Sigmoid colon (tissue), 7 donors: ENCODE data around the gene ICE1. TPM values are rescaled to one million over a fixed set of nuclear protein-coding genes. Genes with fewer than 3 reads are reported as not detected.
"Not testable (repeated sequence)": the region's sequence is repeated elsewhere in the genome, so short reads cannot be mapped to it uniquely, and the experiment has no call there.

ENCODE experiments used
- DNase-seq: peaks from one replicate; pipeline ENCODE4 v3.0.0-alpha.2; 2019
- H3K27ac ChIP-seq, 4 donors: fragments of 200-600 bp; sonication (generic); one replicate each; pipeline ENCODE4 v1.5.1; 2016 to 2019; ENCODE audit warnings: mild to moderate bottlenecking in 1 of 4
- H3K27me3 ChIP-seq, 3 donors: fragments of 200-600 bp; sonication (generic); one replicate each; pipeline ENCODE4 v1.5.1; 2019; ENCODE audit warnings: mild to moderate bottlenecking in 1 of 3
- H3K36me3 ChIP-seq, 4 donors: fragments of 200-600 bp; sonication (generic); one replicate each; pipeline ENCODE4 v1.5.1; 2016 to 2019
- H3K4me1 ChIP-seq, 4 donors: fragments of 200-600 bp; sonication (generic); one replicate each; pipeline ENCODE4 v1.5.1; 2017 to 2019
- H3K4me3 ChIP-seq, 4 donors: fragments of 200-600 bp; sonication (generic); one replicate each; pipeline ENCODE4 v1.5.1; 2017 to 2019; ENCODE audit warnings: mild to moderate bottlenecking in 2 of 4, moderate library complexity in 1 of 4
- H3K9me3 ChIP-seq, 4 donors: fragments of 200-600 bp in 3 of 4; sonication (generic) in 3 of 4; one replicate each; pipeline versions ENCODE4 v1.5.1 to v1.6.1; 2013 to 2019
- CTCF ChIP-seq, 4 experiments: fragments of 450-650 bp in 3 of 4; fragments of 200-600 bp in 1 of 4; IDR thresholded peaks; one replicate each; pipeline ENCODE4 v1.5.1; 2016 to 2019; ENCODE audit warnings: antibody characterized with exemption in 4 of 4, mild to moderate bottlenecking in 3 of 4, moderate library complexity in 2 of 4
- EP300 ChIP-seq, 4 donors: sonication (generic); formaldehyde crosslinking; IDR thresholded peaks; one replicate each; pipeline ENCODE4 v1.6.1; 2017; ENCODE audit warnings: antibody characterized with exemption in 4 of 4
- POLR2A ChIP-seq, 2 donors: fragments of 450-650 bp; IDR thresholded peaks; one replicate each; pipeline ENCODE4 v1.6.1; 2016; ENCODE audit warnings: antibody characterized with exemption in 2 of 2, mild to moderate bottlenecking in 2 of 2, moderate library complexity in 2 of 2
- POLR2AphosphoS5 ChIP-seq, 4 donors: sonication (generic); formaldehyde crosslinking; IDR thresholded peaks; one replicate each; pipeline ENCODE4 v1.6.1; 2017; ENCODE audit warnings: antibody characterized with exemption in 4 of 4
- whole genome bisulfite sequencing, 2 donors: extraction: QIAGEN DNeasy Blood & Tissue Kit; methylation state at CpG; one replicate each; pipeline ENCODE4 v1.1.7; 2013; 5-methylcytosine and 5-hydroxymethylcytosine counted together
- intact Hi-C: fragments of 100-400 bp; cut with DNase I; formaldehyde crosslinking; loops from one replicate; pipeline ENCODE4 v1.15.1; 2023
- polyA plus RNA-seq, 3 donors: library from polyadenylated mRNA; stranded (reverse); fragments of 200-250 nt; gene quantifications; one replicate each; pipeline ENCODE4 v1.2.3, GENCODE V29; 2013
- total RNA-seq, 4 donors: library from RNA; depleted of rRNA; stranded (reverse); fragments of >200 nt; gene quantifications; one replicate each; pipeline ENCODE4 v1.1.0, GENCODE V29; 2016
- donor health status: healthy with polysubstance abuse.
- donor health status: Bipolar disorder and iron deficiency.
- donor health status: healthy.

Gene ICE1
- total and polyA plus RNA-seq, 7 donors: 4.4 to 32.6 (median 28.1) TPM

- H3K27me3 ChIP-seq, H3K36me3 ChIP-seq, H3K4me1 ChIP-seq, DNase-seq, H3K27ac ChIP-seq, intact Hi-C loops, H3K4me3 ChIP-seq, H3K9me3 ChIP-seq: not testable (repeated sequence)
- WGBS, 2 donors: 86 to 97% methylated on average over 8 of the region's 8 CpGs
These were observed 27.4 kb upstream of the ICE1 start for GRCh38 chr5:5395093-5395492.

GRCh38 chr5:5398071-5398470, 24.4 kb upstream of the ICE1 start:
- no peak for TF ChIP-seq POLR2AphosphoS5 (IDR thresholded peaks at IDR 0.05)
- no peak for TF ChIP-seq POLR2A (IDR thresholded peaks at IDR 0.05)
- no peak for TF ChIP-seq EP300 (IDR thresholded peaks at IDR 0.05)
- no peak for TF ChIP-seq CTCF (IDR thresholded peaks at IDR 0.05)
- WGBS, 2 donors: 60 to 90% methylated on average over 2 of the region's 2 CpGs
- no peak for DNase-seq
- Histone ChIP-seq H3K27me3 (no peaks in the 10 kb centered on the region), H3K4me3 (no peak overlapping the region), H3K36me3 (no peaks in the 10 kb centered on the region), H3K4me1 (no peaks in the 10 kb centered on the region), H3K9me3 (peaks cover 0 to 2% (median 0%) of the 10 kb centered on the region in 4 donors), H3K27ac (no peak overlapping the region)
- intact Hi-C loops: no loop called here

DNA sequence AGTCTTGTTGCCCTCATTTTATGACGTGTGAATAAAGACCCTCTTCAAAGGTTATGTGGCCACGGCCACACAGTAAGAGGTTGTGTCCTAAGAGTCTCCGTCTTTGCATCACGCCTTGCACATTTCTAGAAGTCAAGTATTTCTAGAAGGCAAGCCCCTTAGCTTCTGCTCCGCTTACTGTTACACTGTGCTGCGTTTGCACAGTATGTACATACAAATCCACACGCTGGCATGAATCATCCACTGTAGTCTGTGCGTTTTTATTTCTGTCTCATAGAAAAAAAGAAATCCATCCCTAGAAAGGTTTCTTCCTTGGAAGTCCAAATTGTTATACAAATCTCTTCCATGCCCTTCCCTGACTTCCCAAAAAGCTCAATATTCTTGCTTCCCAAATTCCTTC, 21.4 kb upstream of the ICE1 start:
- Histone ChIP-seq H3K4me3 (no peak overlapping the region), H3K4me1 (no peaks in the 10 kb centered on the region), H3K27ac (no peak overlapping the region), H3K9me3 (peaks cover 0 to 2% (median 0%) of the 10 kb centered on the region in 4 donors), H3K27me3 (no peaks in the 10 kb centered on the region), H3K36me3 (no peaks in the 10 kb centered on the region)
- DNase-seq: no peak
- intact Hi-C loops: no loop called here
- no peak for TF ChIP-seq CTCF (IDR thresholded peaks at IDR 0.05)
- no peak for TF ChIP-seq POLR2A (IDR thresholded peaks at IDR 0.05)
- TF ChIP-seq EP300 (IDR thresholded peaks at IDR 0.05): no peak
- no peak for TF ChIP-seq POLR2AphosphoS5 (IDR thresholded peaks at IDR 0.05)
- WGBS, 2 donors: 90 to 93% methylated on average over 8 of the region's 8 CpGs

DNA sequence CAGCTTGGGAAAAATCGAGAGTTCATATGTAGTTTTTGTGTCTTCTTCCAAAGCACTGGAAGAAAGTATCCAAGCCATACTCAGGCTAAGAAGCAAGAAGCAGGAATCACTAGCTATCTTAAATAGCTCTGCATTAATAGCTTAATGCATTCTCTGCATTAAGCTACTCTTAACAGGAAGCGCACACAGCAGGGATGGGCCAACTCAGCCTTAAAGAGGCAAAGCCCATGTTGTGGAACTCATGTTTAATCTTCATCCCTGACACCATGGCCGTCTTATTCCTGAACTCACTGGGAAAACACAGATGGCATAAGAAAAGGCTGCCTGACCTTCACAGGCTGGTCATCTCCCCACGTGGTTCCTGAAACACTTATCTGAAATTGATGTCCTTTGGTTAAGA, 18.7 kb upstream of the ICE1 start:
- DNase-seq: no peak
- TF ChIP-seq EP300 (IDR thresholded peaks at IDR 0.05) (no peak), CTCF (IDR thresholded peaks at IDR 0.05) (no peak), POLR2AphosphoS5 (IDR thresholded peaks at IDR 0.05) (no peak), POLR2A (IDR thresholded peaks at IDR 0.05) (no peak)
- Histone ChIP-seq H3K4me1 (no peaks in the 10 kb centered on the region), H3K36me3 (no peaks in the 10 kb centered on the region), H3K27me3 (no peaks in the 10 kb centered on the region), H3K4me3 (no peak overlapping the region), H3K27ac (no peak overlapping the region), H3K9me3 (peaks cover 0 to 2% (median 0%) of the 10 kb centered on the region in 4 donors)
- intact Hi-C loops: no loop called here
- 77 to 81% methylated on average over 4 of the region's 4 CpGs for WGBS, 2 donors

GRCh38 chr5:5404381-5404780, 18.1 kb upstream of the ICE1 start:
- Histone ChIP-seq H3K4me1 (no peaks in the 10 kb centered on the region), H3K27ac (no peak overlapping the region), H3K9me3 (peaks cover 0 to 2% (median 0%) of the 10 kb centered on the region in 4 donors), H3K36me3 (no peaks in the 10 kb centered on the region), H3K27me3 (no peaks in the 10 kb centered on the region), H3K4me3 (no peak overlapping the region)
- intact Hi-C loops: no loop called here
- no peak for TF ChIP-seq EP300 (IDR thresholded peaks at IDR 0.05)
- TF ChIP-seq POLR2AphosphoS5 (IDR thresholded peaks at IDR 0.05): no peak
- TF ChIP-seq POLR2A (IDR thresholded peaks at IDR 0.05): no peak
- no peak for TF ChIP-seq CTCF (IDR thresholded peaks at IDR 0.05)
- WGBS, 2 donors: 90 to 93% methylated on average over 5 of the region's 5 CpGs
- DNase-seq: no peak
